H1 (cell line): ENCODE measurements around the gene ZFYVE27. TPM values are rescaled to one million over a fixed set of nuclear protein-coding genes. Genes with fewer than 3 reads are reported as not detected.
A peak's percentile ranks its signal among the peaks of the same experiment; 100 is the strongest.

Source experiments
- CTCF ChIA-PET: fragments of 300-600 bp; sonication (Branson Sonifier 250); formaldehyde crosslinking; loops from one replicate; lab custom pipeline; 2021; ENCODE audit not compliant: partially characterized antibody; lab: Charles Lee
- POLR2A ChIA-PET: fragments of 300-600 bp; sonication (Branson Sonifier 250); formaldehyde crosslinking; loops from one replicate; lab custom pipeline; 2021; ENCODE audit warnings: inconsistent platforms; ENCODE audit not compliant: partially characterized antibody; lab: Charles Lee
- DNase-seq, 2 experiments: peaks; one replicate each; pipeline versions ENCODE4 v3.0.0 to v3.0.0-alpha.2; 2010 to 2022; ENCODE audit warnings: low spot score in 2 of 2, low read depth in 1 of 2, mixed read lengths in 1 of 2
- FAIRE-seq: peaks from 2 replicates; lab custom pipeline; 2011; peaks lifted over from hg19 to GRCh38; lab: Jason Lieb, UNC
- H2AFZ ChIP-seq: 2 replicates; pipeline ENCODE4 v1.8.1; 2012; ENCODE audit warnings: low read length, inconsistent platforms
- H2AK5ac ChIP-seq: 2 replicates; pipeline ENCODE4 v1.6.1; 2013; ENCODE audit warnings: low read depth, low read length
- H2BK120ac ChIP-seq: replicated peaks from 2 replicates; pipeline ENCODE3; 2013; ENCODE audit warnings: low read depth, low read length, inconsistent platforms
- H2BK12ac ChIP-seq: 2 replicates; pipeline ENCODE4 v1.6.1; 2013; ENCODE audit warnings: low read depth, low read length
- H2BK15ac ChIP-seq: 2 replicates; pipeline ENCODE4 v1.6.1; 2013; ENCODE audit warnings: low read length
- H2BK20ac ChIP-seq: 2 replicates; pipeline ENCODE4 v1.6.1; 2013; ENCODE audit warnings: low read length
- H2BK5ac ChIP-seq: 2 replicates; pipeline ENCODE4 v1.6.1; 2013; ENCODE audit warnings: low read depth, low read length
- H3K14ac ChIP-seq: 2 replicates; pipeline ENCODE4 v1.6.1; 2013; ENCODE audit warnings: inconsistent platforms; ENCODE audit not compliant: insufficient read length
- H3K18ac ChIP-seq: 2 replicates; pipeline ENCODE4 v1.6.1; 2013; ENCODE audit warnings: low read length; ENCODE audit errors: extremely low read depth
- H3K23ac ChIP-seq: 2 replicates; pipeline ENCODE4 v1.6.1; 2013; ENCODE audit warnings: inconsistent platforms; ENCODE audit not compliant: insufficient read length
- H3K23me2 ChIP-seq: 2 replicates; pipeline ENCODE4 v1.6.1; 2013; ENCODE audit warnings: low read depth, low read length
- H3K27ac ChIP-seq: 2 replicates; pipeline ENCODE4 v1.6.1; 2011; ENCODE audit warnings: low read depth, low read length, inconsistent platforms
- H3K27me3 ChIP-seq, 4 experiments: replicated peaks in 1 of 4; 1 replicate in 1 of 4; 2 replicates in 3 of 4; pipeline versions ENCODE4 v1.6.1 to v1.8.1; 2011 to 2013; ENCODE audit warnings: low read length in 3 of 4, mild to moderate bottlenecking in 3 of 4, inconsistent platforms in 2 of 4, mixed read lengths in 2 of 4, moderate library complexity in 1 of 4; ENCODE audit not compliant: control insufficient read depth in 3 of 4, insufficient read depth in 3 of 4; ENCODE audit errors: extremely low read depth in 1 of 4
- H3K36me3 ChIP-seq, 4 experiments: 2 replicates each; pipeline versions ENCODE4 v1.6.1 to v1.8.1; 2011 to 2013; ENCODE audit warnings: mild to moderate bottlenecking in 4 of 4, low read length in 3 of 4, moderate library complexity in 2 of 4, control low read depth in 1 of 4, inconsistent platforms in 1 of 4; ENCODE audit not compliant: insufficient read depth in 4 of 4, control insufficient read depth in 2 of 4
- H3K4ac ChIP-seq: replicated peaks from 2 replicates; pipeline ENCODE3; 2013; ENCODE audit warnings: low read length, low read depth, mixed read lengths, inconsistent platforms; ENCODE audit not compliant: insufficient read length
- H3K4me1 ChIP-seq, 4 experiments: replicated peaks in 1 of 4; 1 replicate in 1 of 4; 2 replicates in 3 of 4; pipeline versions ENCODE4 v1.6.1 to v1.8.1; 2011 to 2013; ENCODE audit warnings: low read length in 3 of 4, inconsistent platforms in 2 of 4, mixed read lengths in 1 of 4; ENCODE audit not compliant: insufficient read depth in 4 of 4, control insufficient read depth in 3 of 4
- H3K4me2 ChIP-seq, 2 experiments: 2 replicates each; pipeline versions ENCODE4 v1.6.1 to v1.8.1; 2011 to 2013; ENCODE audit warnings: low read depth in 2 of 2, low read length in 2 of 2, control low read depth in 1 of 2, inconsistent platforms in 1 of 2, mild to moderate bottlenecking in 1 of 2; ENCODE audit not compliant: insufficient read depth in 1 of 2
- H3K4me3 ChIP-seq, 4 experiments: fragments of 200-600, 300-600 bp in 1 of 4; sonication (generic), shearing (Covaris generic), sonication (Bioruptor Twin) in 1 of 4; 2 replicates each; pipeline versions ENCODE4 v1.5.1 to v1.8.1; 2011 to 2016; ENCODE audit warnings: low read length in 4 of 4, low read depth in 3 of 4, control low read depth in 2 of 4, inconsistent platforms in 2 of 4, mild to moderate bottlenecking in 2 of 4, mixed read lengths in 1 of 4, moderate library complexity in 1 of 4; ENCODE audit not compliant: insufficient read depth in 2 of 4; ENCODE audit errors: extremely low read depth in 1 of 4
- H3K56ac ChIP-seq: replicated peaks from 2 replicates; pipeline ENCODE3; 2013; ENCODE audit warnings: low read depth, mild to moderate bottlenecking, mixed read lengths, low read length, inconsistent platforms; ENCODE audit not compliant: insufficient read length
- H3K79me1 ChIP-seq: 2 replicates; pipeline ENCODE4 v1.6.1; 2013; ENCODE audit warnings: low read depth, low read length, control low read depth
- H3K79me2 ChIP-seq, 2 experiments: 2 replicates each; pipeline versions ENCODE4 v1.6.1 to v1.8.1; 2012 to 2013; ENCODE audit warnings: low read length in 2 of 2, mild to moderate bottlenecking in 2 of 2, inconsistent platforms in 1 of 2; ENCODE audit not compliant: insufficient read depth in 2 of 2, control insufficient read depth in 1 of 2
- H3K9ac ChIP-seq, 4 experiments: replicated peaks in 1 of 4; 1 replicate in 1 of 4; 2 replicates in 3 of 4; pipeline versions ENCODE4 v1.6.1 to v1.8.1; 2011 to 2013; ENCODE audit warnings: low read depth in 3 of 4, low read length in 3 of 4, control low read depth in 2 of 4, mild to moderate bottlenecking in 2 of 4, moderate library complexity in 2 of 4, inconsistent platforms in 1 of 4; ENCODE audit errors: extremely low read depth in 1 of 4
- H3K9me3 ChIP-seq, 2 experiments: 2 replicates each; pipeline versions ENCODE4 v1.6.1 to v1.8.1; 2012 to 2013; ENCODE audit warnings: mild to moderate bottlenecking in 2 of 2, moderate library complexity in 2 of 2, control low read depth in 1 of 2, inconsistent platforms in 1 of 2, low read depth in 1 of 2, low read length in 1 of 2, mixed read lengths in 1 of 2; ENCODE audit not compliant: insufficient read depth in 2 of 2
- H4K20me1 ChIP-seq, 2 experiments: replicated peaks in 1 of 2; 2 replicates each; pipeline versions ENCODE3 to v1.8.1; 2011 to 2013; ENCODE audit warnings: inconsistent platforms in 2 of 2, low read length in 2 of 2, mild to moderate bottlenecking in 1 of 2; ENCODE audit not compliant: insufficient read depth in 2 of 2, control insufficient read depth in 1 of 2
- H4K5ac ChIP-seq: 2 replicates; pipeline ENCODE4 v1.6.1; 2013; ENCODE audit warnings: low read length, low read depth, mixed read lengths, inconsistent platforms; ENCODE audit not compliant: insufficient read length
- H4K8ac ChIP-seq: 2 replicates; pipeline ENCODE4 v1.8.0; 2013; ENCODE audit warnings: mild to moderate bottlenecking, moderate library complexity, low read length, inconsistent platforms; ENCODE audit not compliant: insufficient read depth; ENCODE audit errors: extremely low read depth
- H4K91ac ChIP-seq: replicated peaks from 2 replicates; pipeline ENCODE3; 2013; ENCODE audit warnings: low read length, mixed read lengths, inconsistent platforms; ENCODE audit not compliant: insufficient read length
- BACH1 ChIP-seq: IDR thresholded peaks from 2 replicates; pipeline ENCODE4 v1.6.1; 2012; ENCODE audit warnings: low read length, improper control_type of control experiment
- KDM1A ChIP-seq: fragments of 200-600, 300-600 bp; sonication (generic); IDR thresholded peaks from 2 replicates; pipeline ENCODE4 v1.7.1; 2016; ENCODE audit warnings: mild to moderate bottlenecking, low read length, borderline replicate concordance
- MAFK ChIP-seq: IDR thresholded peaks from 2 replicates; pipeline ENCODE4 v1.6.1; 2012; ENCODE audit warnings: low read depth, mild to moderate bottlenecking, improper control_type of control experiment, low read length
- PHF8 ChIP-seq: fragments of 200-600 bp; sonication (generic); conservative IDR thresholded peaks from 2 replicates; pipeline ENCODE4 v1.7.1; 2012; ENCODE audit warnings: low read depth, mild to moderate bottlenecking, inconsistent platforms, low read length, moderate library complexity
- RXRA ChIP-seq: IDR thresholded peaks from 2 replicates; pipeline ENCODE4 v1.6.1; 2011; ENCODE audit warnings: low read depth, mild to moderate bottlenecking, low read length, moderate library complexity; ENCODE audit not compliant: insufficient read depth
- SAP30 ChIP-seq: fragments of 300-600 bp; sonication (generic); IDR thresholded peaks from 2 replicates; pipeline ENCODE4 v1.7.1; 2012; ENCODE audit warnings: low read length, moderate library complexity, mild to moderate bottlenecking, inconsistent platforms; ENCODE audit not compliant: insufficient read depth, insufficient replicate concordance
- SP2 ChIP-seq: IDR thresholded peaks from 2 replicates; pipeline ENCODE4 v1.6.1; 2012; ENCODE audit warnings: mild to moderate bottlenecking, low read length, inconsistent platforms
- SP4 ChIP-seq: IDR thresholded peaks from 2 replicates; pipeline ENCODE4 v1.6.1; 2012; ENCODE audit warnings: low read length, inconsistent platforms
- TAF7 ChIP-seq: optimal IDR thresholded peaks from 2 replicates; pipeline ENCODE3; 2011; ENCODE audit warnings: low read depth, mild to moderate bottlenecking, inconsistent platforms, low read length, moderate library complexity, borderline replicate concordance
- WGBS, 2 experiments: shearing (Covaris generic) in 1 of 2; methylation state at CpG; one replicate each; pipeline versions ENCODE4 v1.1.6 to v1.1.7; 2013 to 2015; ENCODE audit warnings: low lambda C conversion rate in 2 of 2, mixed read lengths in 2 of 2, inconsistent platforms in 1 of 2, low coverage in 1 of 2, missing lambda C conversion rate in 1 of 2; ENCODE audit not compliant: insufficient replicate concordance in 2 of 2, insufficient coverage in 1 of 2, insufficient read length in 1 of 2; ENCODE audit errors: extremely low coverage in 1 of 2, missing lambda C conversion rate in 1 of 2; 5-methylcytosine and 5-hydroxymethylcytosine counted together
- polyA plus RNA-seq, 7 experiments: library from polyadenylated mRNA; depleted of rRNA in 3 of 7; stranded (reverse) in 5 of 7; unstranded in 2 of 7; fragments of >200 nt in 5 of 7; fragments of 200-250 nt in 2 of 7; gene quantifications; 1 replicate in 5 of 7; 2 replicates in 1 of 7; 4 replicates in 1 of 7; pipeline versions ENCODE4 v1.2.1 to v1.2.3, GENCODE V29; 2011 to 2013; ENCODE audit warnings: missing spikeins in 2 of 7, mixed read lengths in 2 of 7
- total RNA-seq: library from RNA; stranded (reverse); fragmentation: NEBNext Ultra II Directional; extraction: Animal tissue kit (Norgen Biotek cat#: 25700); gene quantifications from 2 replicates; pipeline ENCODE4 v1.2.1, GENCODE V29; 2021
- TF ChIP-seq, protein P1 (sequence below): IDR thresholded peaks from 2 replicates; pipeline ENCODE4 v1.6.1; 2012; ENCODE audit warnings: inconsistent platforms

Gene ZFYVE27
- total and polyA plus RNA-seq, 2 of the 8 experiments (the other 6 are each of a cell fraction or from before 2014, with no cell fraction given) = 16.6 to 19.8 TPM

DNA sequence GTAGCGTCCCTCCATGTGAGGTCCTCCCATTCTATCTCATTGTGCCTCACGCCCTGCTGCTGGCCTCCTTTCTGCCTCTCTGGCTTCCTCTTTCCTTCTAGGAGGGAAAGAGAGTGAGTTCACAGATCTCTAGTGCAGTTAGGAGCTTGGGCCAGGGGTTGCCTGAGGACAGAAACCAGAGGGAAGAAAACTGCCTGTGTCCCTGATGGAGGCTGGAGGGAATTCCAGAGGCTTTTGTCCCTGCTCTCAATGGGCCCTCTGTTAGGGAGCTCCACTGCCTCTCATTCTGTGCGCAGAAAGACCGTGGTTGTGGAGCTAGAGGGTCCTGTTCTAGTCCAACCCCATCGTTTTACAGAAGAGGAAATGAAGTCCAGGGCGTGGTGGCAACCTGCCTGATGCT, 18.8 kb upstream of the ZFYVE27 start:
- Histone ChIP-seq H3K4me2 (no peak overlapping the region; a peak in 1 of 4 replicates), H2BK15ac (no peak overlapping the region), H2BK5ac (no peak overlapping the region), H3K36me3 (peaks cover 0 to 16% (median 4%) of the 10 kb centered on the region in 4 experiments; a peak in 3 of 8 replicates), H2BK12ac (no peak overlapping the region), H3K27me3 (no peaks in the 10 kb centered on the region), H4K5ac (no peak overlapping the region), H3K56ac (no peak overlapping the region), H3K27ac (no peak overlapping the region), H3K14ac (no peak overlapping the region), H3K23ac (no peak overlapping the region), H3K9me3 (no peaks in the 10 kb centered on the region), H2AFZ (no peak overlapping the region), H4K20me1 (no peaks in the 10 kb centered on the region), H2BK20ac (no peak overlapping the region), H3K4me1 (peaks cover 0 to 15% (median 8%) of the 10 kb centered on the region in 4 experiments; a peak in 6 of 7 replicates), H3K9ac (no peak overlapping the region), H3K4me3 (no peak overlapping the region), H4K8ac (peak overlapping the region; percentile 21; the same call in 1 of the 2 replicates), H3K18ac (no peak overlapping the region), H4K91ac (no peak overlapping the region), H3K79me1 (0 out of 2 replicates have a peak, but pooled peaks cover 2% of the 10 kb centered on the region), H3K4ac (no peak overlapping the region), H3K79me2 (peaks cover 0 to 5% of the 10 kb centered on the region in 2 experiments; a peak in 1 of 4 replicates), H2BK120ac (no peak overlapping the region), H3K23me2 (peaks cover 10% of the 10 kb centered on the region; the same call in 1 of the 2 replicates), H2AK5ac (no peak overlapping the region)
- ChIA-PET POLR2A (interaction anchor here (0.8 to 12.5 kb wide), 5 partner anchors 10 to 35 kb away, joined by 3 to 234 read pairs (median 6); partner anchors contain the start of genes AVPI1 and ZFYVE27), CTCF (interaction anchor here (0.6 to 20.9 kb wide), 6 partner anchors 12 to 273 kb away, joined by 3 to 773 read pairs (median 58); partner anchors contain the start of gene ZFYVE27)
- WGBS, 2 experiments = 91% methylated on average over 6 of the region's 6 CpGs; no CpG with 5 or more reads in 1 of the 2 experiments
- no peak for TF ChIP-seq MAFK
- no peak for TF ChIP-seq PHF8
- TF ChIP-seq SP2 = no peak
- TF ChIP-seq KDM1A = no peak
- TF ChIP-seq, protein P1, sequence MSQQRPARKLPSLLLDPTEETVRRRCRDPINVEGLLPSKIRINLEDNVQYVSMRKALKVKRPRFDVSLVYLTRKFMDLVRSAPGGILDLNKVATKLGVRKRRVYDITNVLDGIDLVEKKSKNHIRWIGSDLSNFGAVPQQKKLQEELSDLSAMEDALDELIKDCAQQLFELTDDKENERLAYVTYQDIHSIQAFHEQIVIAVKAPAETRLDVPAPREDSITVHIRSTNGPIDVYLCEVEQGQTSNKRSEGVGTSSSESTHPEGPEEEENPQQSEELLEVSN = no peak
- no peak for TF ChIP-seq RXRA
- no peak for TF ChIP-seq SAP30
- TF ChIP-seq TAF7 = no peak
- TF ChIP-seq SP4 = no peak
- no peak for TF ChIP-seq BACH1
- DNase-seq (no peak), FAIRE-seq (no peak)
